Calu3 (cell line): ENCODE results near the gene SLC35D1. TPM values are rescaled to one million over a fixed set of nuclear protein-coding genes. Genes with fewer than 3 reads are reported as not detected.
"Not testable (repeated sequence)": the region's sequence is repeated elsewhere in the genome, so short reads cannot be mapped to it uniquely, and the experiment has no call there.

Experiments
- BruUV-seq: library from RNA; stranded (reverse); fragments of 400-500 nt; replicated peaks from 2 replicates; lab custom pipeline; 2021; lab: Mats Ljungman, UMichigan
- CTCF ChIA-PET: fragments of 300-600 bp; sonication (Branson Sonifier 250); formaldehyde crosslinking; loops from one replicate; lab custom pipeline; 2022; ENCODE audit warnings: antibody characterized with exemption; lab: Charles Lee
- DNase-seq: peaks from one replicate; pipeline ENCODE4 v3.0.0; 2022
- H3K27ac Mint-ChIP-seq: one replicate; pipeline ENCODE4 v1.8.0; 2022; ENCODE audit warnings: mixed read lengths; ENCODE audit not compliant: unreplicated experiment
- H3K27me3 Mint-ChIP-seq: one replicate; pipeline ENCODE4 v1.8.0; 2022; ENCODE audit warnings: mixed read lengths; ENCODE audit not compliant: unreplicated experiment
- H3K36me3 Mint-ChIP-seq: one replicate; pipeline ENCODE4 v1.8.0; 2022; ENCODE audit warnings: mild to moderate bottlenecking, moderate library complexity, mixed read lengths; ENCODE audit not compliant: insufficient read depth, unreplicated experiment
- H3K4me1 Mint-ChIP-seq: one replicate; pipeline ENCODE4 v1.8.0; 2022; ENCODE audit warnings: mild to moderate bottlenecking, low read depth, mixed read lengths; ENCODE audit not compliant: unreplicated experiment
- H3K4me3 Mint-ChIP-seq: one replicate; pipeline ENCODE4 v1.8.0; 2022; ENCODE audit warnings: mild to moderate bottlenecking, low read depth, moderate library complexity, mixed read lengths; ENCODE audit not compliant: unreplicated experiment
- H3K9me3 Mint-ChIP-seq: one replicate; pipeline ENCODE4 v1.8.0; 2022; ENCODE audit warnings: low read depth, mixed read lengths; ENCODE audit not compliant: unreplicated experiment
- CTCF ChIP-seq: fragments of 200-600 bp; IDR thresholded peaks from one replicate; pipeline ENCODE4 v1.8.0; 2022; ENCODE audit warnings: antibody characterized with exemption; ENCODE audit not compliant: unreplicated experiment
- intact Hi-C: fragments of 100-400 bp; cut with micrococcal nuclease; formaldehyde crosslinking; loops from one replicate; pipeline ENCODE4 v1.10.0; 2022; ENCODE audit not compliant: unreplicated experiment
- total RNA-seq: library from RNA; stranded (reverse); gene quantifications from 2 replicates; pipeline ENCODE4 v1.2.3, GENCODE V29; 2022

The SLC35D1 gene
- total RNA-seq, 1 experiment from 2014 or later: 5.4 TPM

- no peak overlapping the region for H3K27ac Mint-ChIP-seq
- H3K27me3 Mint-ChIP-seq: no peaks in the 10 kb centered on the region
- H3K9me3 Mint-ChIP-seq: no peaks in the 10 kb centered on the region
- CTCF ChIA-PET: no interaction called here
- DNase-seq: no peak
- TF ChIP-seq CTCF: no peak
- H3K36me3 Mint-ChIP-seq: peaks cover 16% of the 10 kb centered on the region
- no peaks in the 10 kb centered on the region for H3K4me1 Mint-ChIP-seq
- no peak overlapping the region for H3K4me3 Mint-ChIP-seq
- BruUV-seq: no TSS peak
- intact Hi-C loops: no loop called here
These were observed 75.7 kb downstream of the SLC35D1 start for GRCh38 chr1:66978201-66978600.

GRCh38 chr1:66968574-66968973 lies 85.4 kb downstream of the SLC35D1 start:
- no peak for TF ChIP-seq CTCF
- no peak overlapping the region for H3K27ac Mint-ChIP-seq
- BruUV-seq: no TSS peak

GRCh38 chr1:66966188-66966873 lies 87.6 kb downstream of the SLC35D1 start:
- DNase-seq, H3K9me3 Mint-ChIP-seq, CTCF ChIA-PET, H3K27ac Mint-ChIP-seq, H3K4me3 Mint-ChIP-seq, H3K4me1 Mint-ChIP-seq, H3K27me3 Mint-ChIP-seq, BruUV-seq, intact Hi-C loops: not testable (repeated sequence)
- peaks cover 19% of the 10 kb centered on the region for H3K36me3 Mint-ChIP-seq

More at GRCh38 chr1:66968574-66968973, 85.4 kb downstream of the SLC35D1 start:
- intact Hi-C loops: no loop called here
- Mint-ChIP-seq H3K9me3 (peaks cover 4% of the 10 kb centered on the region), H3K27me3 (no peaks in the 10 kb centered on the region), H3K4me1 (no peaks in the 10 kb centered on the region), H3K36me3 (peaks cover 19% of the 10 kb centered on the region), H3K4me3 (no peak overlapping the region)
- CTCF ChIA-PET: no interaction called here
- DNase-seq: no peak

GRCh38 chr1:66957938-66958337 lies 96.0 kb downstream of the SLC35D1 start:
- no peak for DNase-seq
- no peak overlapping the region for H3K4me3 Mint-ChIP-seq
- no peak for TF ChIP-seq CTCF
- H3K27ac Mint-ChIP-seq: no peak overlapping the region
- H3K27me3 Mint-ChIP-seq: no peaks in the 10 kb centered on the region
- H3K4me1 Mint-ChIP-seq: peaks cover 13% of the 10 kb centered on the region
- BruUV-seq: no TSS peak
- CTCF ChIA-PET: no interaction called here
- intact Hi-C loops: no loop called here
- H3K36me3 Mint-ChIP-seq: peaks cover 28% of the 10 kb centered on the region
- no peaks in the 10 kb centered on the region for H3K9me3 Mint-ChIP-seq

- no peak for DNase-seq
- Mint-ChIP-seq H3K36me3 (peaks cover 23% of the 10 kb centered on the region), H3K27me3 (no peaks in the 10 kb centered on the region), H3K9me3 (no peaks in the 10 kb centered on the region), H3K27ac (no peak overlapping the region), H3K4me1 (peaks cover 13% of the 10 kb centered on the region), H3K4me3 (no peak overlapping the region)
- intact Hi-C loops: no loop called here
- CTCF ChIA-PET: no interaction called here
- no peak for TF ChIP-seq CTCF
- BruUV-seq: no TSS peak
These were observed 99.7 kb downstream of the SLC35D1 start for GRCh38 chr1:66954208-66954607.
